NT2/D1 (cell line): ENCODE data around the gene UCP2.
"Not testable (repeated sequence)": the region's sequence is repeated elsewhere in the genome, so short reads cannot be mapped to it uniquely, and the experiment has no call there.

ENCODE experiments used
- DNase-seq: peaks from one replicate; pipeline ENCODE4 v3.0.0-alpha.2; 2011; ENCODE audit warnings: low read depth, low spot score
- H3K27me3 ChIP-seq: 2 replicates; pipeline ENCODE4 v1.6.0; 2011; ENCODE audit warnings: mild to moderate bottlenecking; ENCODE audit not compliant: insufficient read length, insufficient read depth
- H3K36me3 ChIP-seq: 2 replicates; pipeline ENCODE4 v1.6.1; 2011; ENCODE audit warnings: mild to moderate bottlenecking, low read length, mixed read lengths; ENCODE audit not compliant: insufficient read depth, insufficient read length
- H3K4me1 ChIP-seq: 2 replicates; pipeline ENCODE4 v1.5.1; 2011; ENCODE audit not compliant: insufficient read depth, insufficient read length
- H3K4me3 ChIP-seq: 2 replicates; pipeline ENCODE4 v1.5.1; 2011; ENCODE audit warnings: low read depth; ENCODE audit not compliant: insufficient read length
- H3K9ac ChIP-seq: 2 replicates; pipeline ENCODE4 v1.6.0; 2011; ENCODE audit warnings: low read depth; ENCODE audit not compliant: insufficient read length
- H3K9me3 ChIP-seq: 2 replicates; pipeline ENCODE4 v1.5.1; 2011; ENCODE audit warnings: mild to moderate bottlenecking, low read length; ENCODE audit not compliant: insufficient read depth
- SUZ12 ChIP-seq: IDR thresholded peaks from 2 replicates; pipeline ENCODE4 v1.6.1; 2011; ENCODE audit not compliant: insufficient read length, insufficient read depth; ENCODE audit errors: extremely low read depth
- YY1 ChIP-seq: IDR thresholded peaks from 2 replicates; pipeline ENCODE4 v1.6.1; 2011; ENCODE audit not compliant: insufficient read length, insufficient read depth
- ZNF274 ChIP-seq: IDR thresholded peaks from 2 replicates; pipeline ENCODE4 v1.6.1; 2011; ENCODE audit warnings: mild to moderate bottlenecking, low read depth, low read length

Gene UCP2

GRCh38 chr11:73996161-73996747 is 13.6 kb upstream of the UCP2 start:
- no peaks in the 10 kb centered on the region for H3K9me3 ChIP-seq
- H3K4me3 ChIP-seq = no peak overlapping the region
- no peak overlapping the region for H3K9ac ChIP-seq
- DNase-seq = no peak
- no peaks in the 10 kb centered on the region for H3K36me3 ChIP-seq
- no peaks in the 10 kb centered on the region for H3K27me3 ChIP-seq
- H3K4me1 ChIP-seq = peaks cover 2% of the 10 kb centered on the region
- no peak for TF ChIP-seq ZNF274
- no peak for TF ChIP-seq SUZ12
- no peak for TF ChIP-seq YY1

GRCh38 chr11:73995731-73996130 is 13.1 kb upstream of the UCP2 start:
- H3K9me3 ChIP-seq = no peaks in the 10 kb centered on the region
- TF ChIP-seq YY1 = no peak
- H3K4me1 ChIP-seq = peaks cover 3% of the 10 kb centered on the region
- H3K36me3 ChIP-seq = no peaks in the 10 kb centered on the region
- no peak overlapping the region for H3K4me3 ChIP-seq
- no peaks in the 10 kb centered on the region for H3K27me3 ChIP-seq
- no peak overlapping the region for H3K9ac ChIP-seq
- DNase-seq = no peak

DNA sequence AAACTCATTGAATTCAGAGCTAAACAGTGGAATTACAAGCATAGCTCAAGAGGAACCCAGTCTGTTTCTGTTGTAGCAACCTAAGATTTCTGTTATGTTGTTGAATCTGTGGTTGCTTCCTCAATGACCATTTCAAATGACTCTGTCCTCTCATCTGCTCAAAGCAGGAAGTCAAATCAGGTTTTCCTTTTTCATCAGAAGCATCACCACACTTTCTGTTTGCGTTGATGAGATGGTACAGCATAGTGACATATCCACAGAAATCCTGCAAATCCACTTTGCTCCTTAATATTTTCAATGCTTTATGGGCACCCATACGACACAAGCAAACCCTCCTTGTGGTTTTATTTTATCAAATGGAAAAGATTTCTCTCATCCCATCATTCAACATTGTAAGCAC is 12.6 kb upstream of the UCP2 start:
- Histone ChIP-seq H3K4me3 (no peak overlapping the region), H3K4me1 (peaks cover 3% of the 10 kb centered on the region), H3K9ac (no peak overlapping the region), H3K36me3 (no peaks in the 10 kb centered on the region), H3K9me3 (no peaks in the 10 kb centered on the region), H3K27me3 (no peaks in the 10 kb centered on the region)
- no peak for TF ChIP-seq SUZ12
- TF ChIP-seq YY1 = no peak
- TF ChIP-seq ZNF274 = no peak
- no peak for DNase-seq

GRCh38 chr11:73991471-73992006 is 8.9 kb upstream of the UCP2 start:
- TF ChIP-seq ZNF274 (no peak), YY1 (no peak), SUZ12 (no peak)
- Histone ChIP-seq H3K4me3 (no peak overlapping the region), H3K27me3 (no peaks in the 10 kb centered on the region), H3K9ac (no peak overlapping the region), H3K4me1 (peaks cover 3% of the 10 kb centered on the region), H3K9me3 (no peaks in the 10 kb centered on the region), H3K36me3 (no peaks in the 10 kb centered on the region)
- DNase-seq = no peak

GRCh38 chr11:73990730-73991129 is 8.1 kb upstream of the UCP2 start:
- Histone ChIP-seq H3K9ac (no peak overlapping the region), H3K4me1 (peaks cover 3% of the 10 kb centered on the region), H3K27me3 (no peaks in the 10 kb centered on the region), H3K36me3 (no peaks in the 10 kb centered on the region), H3K4me3 (no peak overlapping the region), H3K9me3 (no peaks in the 10 kb centered on the region)
- DNase-seq = no peak
- TF ChIP-seq YY1 (no peak), SUZ12 (no peak), ZNF274 (no peak)

- Histone ChIP-seq H3K36me3 (no peaks in the 10 kb centered on the region), H3K9ac (no peak overlapping the region), H3K27me3 (no peaks in the 10 kb centered on the region), H3K9me3 (no peaks in the 10 kb centered on the region), H3K4me3 (no peak overlapping the region), H3K4me1 (peaks cover 3% of the 10 kb centered on the region)
- TF ChIP-seq YY1 = no peak
- TF ChIP-seq ZNF274 = no peak
- TF ChIP-seq SUZ12 = no peak
- DNase-seq = no peak
Observed at GRCh38 chr11:73989156-73989555, 6.5 kb upstream of the UCP2 start.

- peaks cover 3% of the 10 kb centered on the region for H3K4me1 ChIP-seq
- no peaks in the 10 kb centered on the region for H3K9me3 ChIP-seq
- H3K9ac ChIP-seq = no peak overlapping the region
- DNase-seq = no peak
- no peaks in the 10 kb centered on the region for H3K36me3 ChIP-seq
- no peaks in the 10 kb centered on the region for H3K27me3 ChIP-seq
- TF ChIP-seq YY1 (no peak), SUZ12 (no peak), ZNF274 (no peak)
- H3K4me3 ChIP-seq = no peak overlapping the region
Observed at GRCh38 chr11:73988227-73988626, 5.6 kb upstream of the UCP2 start.

DNA sequence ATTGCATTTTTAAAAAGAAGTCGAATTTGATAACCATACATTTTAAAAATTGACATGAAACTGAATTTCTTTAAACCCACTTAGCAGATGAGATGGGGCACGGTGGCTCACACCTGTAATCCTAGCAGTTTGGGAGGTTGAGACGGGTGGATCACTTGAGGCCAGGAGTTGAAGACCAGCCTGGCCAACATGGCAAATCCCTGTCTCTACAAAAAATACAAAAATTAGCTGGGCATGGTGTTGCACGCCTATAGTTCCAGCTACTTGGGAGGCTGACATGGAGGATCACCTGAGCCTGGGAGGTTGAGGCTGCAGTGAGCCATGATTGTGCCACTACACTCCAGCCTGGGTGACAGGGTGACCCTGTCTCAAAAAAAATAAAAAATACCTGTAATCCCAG is 3.0 kb upstream of the UCP2 start:
- not testable (repeated sequence) for DNase-seq

More for the DNA sequence above, 3.0 kb upstream of the UCP2 start:
- H3K9me3 ChIP-seq, H3K27me3 ChIP-seq, H3K9ac ChIP-seq, H3K4me3 ChIP-seq, H3K36me3 ChIP-seq, H3K4me1 ChIP-seq: not testable (repeated sequence)
